ENCODE measurements around the gene CELF4. TPM values are rescaled to one million over a fixed set of nuclear protein-coding genes. Genes with fewer than 3 reads are reported as not detected.

Gene CELF4
- total and polyA plus RNA-seq, 2 experiments from 2014 or later: 1.6 to 2.1 TPM

GRCh38 chr18:37306432-37306831 lies 259.2 kb downstream of the CELF4 start:
- Histone ChIP-seq H3K36me3 (no peaks in the 10 kb centered on the region), H3K4me3 (no peak overlapping the region), H3K4me1 (ENCODE audit: low read depth) (no peaks in the 10 kb centered on the region), H3K27me3 (no peaks in the 10 kb centered on the region), H3K9me3 (ENCODE audit: low read depth) (no peaks in the 10 kb centered on the region), H3K27ac (no peak overlapping the region)
- DNase-seq (ENCODE audit: low read depth in 1 of 2, low spot score in 1 of 2): no peak
- TF ChIP-seq, protein P1, sequence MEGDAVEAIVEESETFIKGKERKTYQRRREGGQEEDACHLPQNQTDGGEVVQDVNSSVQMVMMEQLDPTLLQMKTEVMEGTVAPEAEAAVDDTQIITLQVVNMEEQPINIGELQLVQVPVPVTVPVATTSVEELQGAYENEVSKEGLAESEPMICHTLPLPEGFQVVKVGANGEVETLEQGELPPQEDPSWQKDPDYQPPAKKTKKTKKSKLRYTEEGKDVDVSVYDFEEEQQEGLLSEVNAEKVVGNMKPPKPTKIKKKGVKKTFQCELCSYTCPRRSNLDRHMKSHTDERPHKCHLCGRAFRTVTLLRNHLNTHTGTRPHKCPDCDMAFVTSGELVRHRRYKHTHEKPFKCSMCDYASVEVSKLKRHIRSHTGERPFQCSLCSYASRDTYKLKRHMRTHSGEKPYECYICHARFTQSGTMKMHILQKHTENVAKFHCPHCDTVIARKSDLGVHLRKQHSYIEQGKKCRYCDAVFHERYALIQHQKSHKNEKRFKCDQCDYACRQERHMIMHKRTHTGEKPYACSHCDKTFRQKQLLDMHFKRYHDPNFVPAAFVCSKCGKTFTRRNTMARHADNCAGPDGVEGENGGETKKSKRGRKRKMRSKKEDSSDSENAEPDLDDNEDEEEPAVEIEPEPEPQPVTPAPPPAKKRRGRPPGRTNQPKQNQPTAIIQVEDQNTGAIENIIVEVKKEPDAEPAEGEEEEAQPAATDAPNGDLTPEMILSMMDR (IDR thresholded peaks at IDR 0.05; ENCODE audit: low read depth, low read length): no peak

DNA sequence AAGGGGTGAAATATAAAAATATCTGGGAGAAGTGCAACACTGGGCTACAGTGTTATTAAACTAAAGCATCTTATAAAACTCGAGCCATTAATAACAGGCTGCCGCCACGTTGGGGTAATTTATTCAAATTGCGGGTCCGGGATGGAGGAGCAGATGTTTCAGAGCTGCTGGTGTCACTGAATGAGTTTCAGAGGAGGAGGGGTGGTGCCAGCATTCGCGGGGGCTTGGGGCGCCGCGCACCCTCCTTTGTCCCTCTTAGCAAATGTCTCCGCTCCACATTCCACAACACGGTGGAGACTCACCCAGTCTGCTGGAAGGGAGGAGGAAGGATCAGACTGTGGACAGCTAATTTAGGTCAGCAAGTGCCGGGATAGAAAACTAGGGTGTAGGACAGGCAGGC lies 260.5 kb downstream of the CELF4 start:
- Histone ChIP-seq H3K27me3 (no peaks in the 10 kb centered on the region), H3K9me3 (ENCODE audit: low read depth) (no peaks in the 10 kb centered on the region), H3K27ac (no peak overlapping the region), H3K4me3 (no peak overlapping the region), H3K4me1 (ENCODE audit: low read depth) (no peaks in the 10 kb centered on the region), H3K36me3 (no peaks in the 10 kb centered on the region)
- TF ChIP-seq, protein P1 (IDR thresholded peaks at IDR 0.05; ENCODE audit: low read depth, low read length): no peak
- no peak for DNase-seq (ENCODE audit: low read depth in 1 of 2, low spot score in 1 of 2)

- no peaks in the 10 kb centered on the region for H3K9me3 ChIP-seq (ENCODE audit: low read depth)
- TF ChIP-seq, protein P1 (IDR thresholded peaks at IDR 0.05; ENCODE audit: low read depth, low read length): no peak
- H3K27me3 ChIP-seq: no peaks in the 10 kb centered on the region
- DNase-seq (ENCODE audit: low read depth in 1 of 2, low spot score in 1 of 2): no peak
- no peaks in the 10 kb centered on the region for H3K36me3 ChIP-seq
- no peak overlapping the region for H3K27ac ChIP-seq
- H3K4me1 ChIP-seq (ENCODE audit: low read depth): no peaks in the 10 kb centered on the region
- no peak overlapping the region for H3K4me3 ChIP-seq
Measured at GRCh38 chr18:37304012-37304680, 261.5 kb downstream of the CELF4 start.

- Histone ChIP-seq H3K9me3 (ENCODE audit: low read depth) (no peaks in the 10 kb centered on the region), H3K27ac (no peak overlapping the region), H3K4me1 (ENCODE audit: low read depth) (no peaks in the 10 kb centered on the region), H3K27me3 (no peaks in the 10 kb centered on the region), H3K36me3 (no peaks in the 10 kb centered on the region), H3K4me3 (no peak overlapping the region)
- DNase-seq (ENCODE audit: low read depth in 1 of 2, low spot score in 1 of 2): peak in 1 of 2 donors; percentile 35
- TF ChIP-seq, protein P1 (IDR thresholded peaks at IDR 0.05; ENCODE audit: low read depth, low read length): no peak
Measured at GRCh38 chr18:37303009-37303408, 262.6 kb downstream of the CELF4 start.

DNA sequence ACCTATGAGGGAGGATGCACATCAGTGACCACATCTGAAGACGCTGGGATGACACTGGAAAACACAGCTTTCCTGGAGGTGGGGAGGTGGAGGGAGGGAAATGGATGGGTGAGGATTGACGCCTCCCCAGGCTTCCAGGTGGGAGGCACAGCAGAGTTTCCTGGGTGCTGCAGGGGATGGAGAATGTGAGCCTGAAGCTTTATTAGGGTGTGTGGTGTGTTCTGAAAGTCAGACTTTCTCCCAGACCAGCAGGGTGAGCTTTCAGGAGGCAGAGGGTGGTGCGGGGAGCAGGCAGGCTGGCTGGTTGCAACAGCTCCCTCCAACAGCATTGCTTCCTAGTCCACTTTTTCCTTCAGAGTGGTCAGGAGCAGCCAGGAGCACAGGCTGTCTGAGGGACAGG lies 263.1 kb downstream of the CELF4 start:
- H3K27ac ChIP-seq: no peak overlapping the region
- H3K4me1 ChIP-seq (ENCODE audit: low read depth): no peaks in the 10 kb centered on the region
- TF ChIP-seq, protein P1 (IDR thresholded peaks at IDR 0.05; ENCODE audit: low read depth, low read length): no peak
- peak in 1 of 2 donors; percentile 6 for DNase-seq (ENCODE audit: low read depth in 1 of 2, low spot score in 1 of 2)
- H3K9me3 ChIP-seq (ENCODE audit: low read depth): no peaks in the 10 kb centered on the region
- no peaks in the 10 kb centered on the region for H3K36me3 ChIP-seq
- no peaks in the 10 kb centered on the region for H3K27me3 ChIP-seq
- H3K4me3 ChIP-seq: no peak overlapping the region
